ENCODE data around the gene PTK6.
"Not testable (repeated sequence)": the region's sequence is repeated elsewhere in the genome, so short reads cannot be mapped to it uniquely, and the experiment has no call there.

PTK6 gene

GRCh38 chr20:63568986-63569949, 32.1 kb upstream of the PTK6 start:
- DNase-seq (ENCODE audit: low spot score), result no peak

GRCh38 chr20:63568170-63568981, 31.2 kb upstream of the PTK6 start:
- no peak for DNase-seq (ENCODE audit: low spot score)

GRCh38 chr20:63567386-63568169, 30.4 kb upstream of the PTK6 start:
- DNase-seq (ENCODE audit: low spot score), result peak; percentile 44

- no peak for DNase-seq (ENCODE audit: low spot score)
Measured at GRCh38 chr20:63567136-63567385, 29.9 kb upstream of the PTK6 start.

GRCh38 chr20:63566395-63567135, 29.4 kb upstream of the PTK6 start:
- DNase-seq (ENCODE audit: low spot score), result no peak

- DNase-seq (ENCODE audit: low spot score), result no peak
Measured at GRCh38 chr20:63565699-63566335, 28.6 kb upstream of the PTK6 start.

GRCh38 chr20:63565021-63565698, 28.0 kb upstream of the PTK6 start:
- no peak for DNase-seq (ENCODE audit: low spot score)

GRCh38 chr20:63564036-63564810, 27.0 kb upstream of the PTK6 start:
- DNase-seq (ENCODE audit: low spot score), result no peak

- no peak for DNase-seq (ENCODE audit: low spot score)
Measured at GRCh38 chr20:63563225-63563935, 26.2 kb upstream of the PTK6 start.

- no peak for DNase-seq (ENCODE audit: low spot score)
Measured at GRCh38 chr20:63562461-63563224, 25.5 kb upstream of the PTK6 start.

GRCh38 chr20:63561624-63562396, 24.6 kb upstream of the PTK6 start:
- DNase-seq (ENCODE audit: low spot score), result no peak

GRCh38 chr20:63560856-63561609, 23.9 kb upstream of the PTK6 start:
- no peak for DNase-seq (ENCODE audit: low spot score)

GRCh38 chr20:63560333-63560805, 23.2 kb upstream of the PTK6 start:
- no peak for DNase-seq (ENCODE audit: low spot score)

GRCh38 chr20:63559485-63560332, 22.5 kb upstream of the PTK6 start:
- not testable (repeated sequence) for DNase-seq (ENCODE audit: low spot score)

GRCh38 chr20:63558804-63559484, 21.8 kb upstream of the PTK6 start:
- no peak for DNase-seq (ENCODE audit: low spot score)

All from CD4-positive, alpha-beta T cell treated with Interleukin-6 at 100 ng/mL for 8 hours (primary cell).